Fibroblast of lung (primary cell): ENCODE results near the gene AANAT. TPM values are rescaled to one million over a fixed set of nuclear protein-coding genes. Genes with fewer than 3 reads are reported as not detected.

ENCODE experiments used
- DNase-seq, 2 donors: peaks; one replicate each; pipeline versions ENCODE4 v3.0.0 to v3.0.0-alpha.2; 2010; ENCODE audit warnings: low read depth in 2 of 2
- H2AFZ ChIP-seq: 2 replicates; pipeline ENCODE4 v1.5.1; 2012; ENCODE audit warnings: low read length, control low read depth, inconsistent platforms
- H3K27ac ChIP-seq: 2 replicates; pipeline ENCODE4 v1.5.1; 2011; ENCODE audit warnings: low read length, control low read depth; ENCODE audit not compliant: insufficient read depth
- H3K27me3 ChIP-seq: 2 replicates; pipeline ENCODE4 v1.5.1; 2011; ENCODE audit warnings: mild to moderate bottlenecking, low read length; ENCODE audit not compliant: control insufficient read depth, insufficient read depth
- H3K36me3 ChIP-seq: 2 replicates; pipeline ENCODE4 v1.5.1; 2011; ENCODE audit warnings: low read length; ENCODE audit not compliant: control insufficient read depth, insufficient read depth
- H3K4me1 ChIP-seq: 2 replicates; pipeline ENCODE4 v1.5.1; 2011; ENCODE audit warnings: low read length; ENCODE audit not compliant: control insufficient read depth, insufficient read depth; ENCODE audit errors: extremely low read depth
- H3K4me2 ChIP-seq: 2 replicates; pipeline ENCODE4 v1.5.1; 2011; ENCODE audit warnings: low read length, control low read depth; ENCODE audit not compliant: insufficient read depth; ENCODE audit errors: extremely low read depth
- H3K4me3 ChIP-seq, 4 experiments: fragments of 200-600 bp in 1 of 4; sonication (generic) in 1 of 4; replicated peaks in 1 of 4; 2 replicates each; pipeline ENCODE4 v1.5.1; 2011 to 2016; ENCODE audit warnings: low read length in 4 of 4, low read depth in 3 of 4, mild to moderate bottlenecking in 3 of 4, control low read depth in 2 of 4, inconsistent platforms in 1 of 4, mixed read lengths in 1 of 4; ENCODE audit not compliant: insufficient read depth in 1 of 4; ENCODE audit errors: control extremely low read depth in 1 of 4
- H3K79me2 ChIP-seq: 2 replicates; pipeline ENCODE4 v1.5.1; 2012; ENCODE audit warnings: mild to moderate bottlenecking, low read length, inconsistent platforms; ENCODE audit not compliant: control insufficient read depth, insufficient read depth
- H3K9ac ChIP-seq: 2 replicates; pipeline ENCODE4 v1.5.1; 2011; ENCODE audit warnings: mild to moderate bottlenecking, low read length, control low read depth; ENCODE audit not compliant: insufficient read depth
- H3K9me3 ChIP-seq: 2 replicates; pipeline ENCODE4 v1.5.1; 2012; ENCODE audit warnings: low read depth, low read length; ENCODE audit not compliant: control insufficient read depth, insufficient read depth
- H4K20me1 ChIP-seq: 2 replicates; pipeline ENCODE4 v1.5.1; 2011; ENCODE audit warnings: low read length; ENCODE audit not compliant: control insufficient read depth, insufficient read depth; ENCODE audit errors: extremely low read depth
- CTCF ChIP-seq, 2 donors: IDR thresholded peaks in 1 of 2; conservative IDR thresholded peaks in 1 of 2; 1 replicate in 1 of 2; 2 replicates in 1 of 2; pipeline ENCODE4 v1.5.1; 2011 to 2012; ENCODE audit warnings: low read length in 2 of 2, control low read depth in 1 of 2, inconsistent platforms in 1 of 2, low read depth in 1 of 2, mild to moderate bottlenecking in 1 of 2
- EZH2 ChIP-seq: IDR thresholded peaks from 2 replicates; pipeline ENCODE4 v1.5.1; 2012; ENCODE audit warnings: low read length, control low read depth, mild to moderate bottlenecking; ENCODE audit errors: missing control alignments
- polyA plus RNA-seq, 2 donors: library from polyadenylated mRNA; depleted of rRNA in 1 of 2; stranded (reverse) in 1 of 2; unstranded in 1 of 2; fragments of >200 nt; gene quantifications; 2 replicates each; pipeline ENCODE4 v1.2.1, GENCODE V29; 2011 to 2012; ENCODE audit warnings: missing spikeins in 1 of 2
- total RNA-seq: library from RNA; depleted of rRNA; stranded (reverse); fragments of >200 nt; gene quantifications from 2 replicates; pipeline ENCODE4 v1.2.1, GENCODE V29; 2014

AANAT gene
- total and polyA plus RNA-seq, 2 donors (not counting 1 experiment from before 2014, with no cell fraction given) = not detected

- H3K4me2 ChIP-seq = no peak overlapping the region
- no peaks in the 10 kb centered on the region for H3K9me3 ChIP-seq
- TF ChIP-seq EZH2 = no peak
- no peak for TF ChIP-seq CTCF (conservative IDR thresholded peaks at IDR 0.05 in 1 of 2, IDR thresholded peaks at IDR 0.05 in 1 of 2; ENCODE audit: low read depth in 1 of 2, low read length in 2 of 2)
- no peak overlapping the region for H3K9ac ChIP-seq
- no peaks in the 10 kb centered on the region for H3K27me3 ChIP-seq
- peaks cover 3% of the 10 kb centered on the region for H4K20me1 ChIP-seq
- no peak overlapping the region for H3K27ac ChIP-seq
- H3K4me1 ChIP-seq = peaks cover 4% of the 10 kb centered on the region
- no peak overlapping the region for H3K4me3 ChIP-seq
- no peak overlapping the region for H2AFZ ChIP-seq
- peaks cover 4% of the 10 kb centered on the region for H3K79me2 ChIP-seq
- DNase-seq = no peak
- no peaks in the 10 kb centered on the region for H3K36me3 ChIP-seq
Observed at GRCh38 chr17:76431509-76431908, 35.9 kb upstream of the AANAT start.

GRCh38 chr17:76432004-76432403 lies 35.4 kb upstream of the AANAT start:
- Histone ChIP-seq H2AFZ (no peak overlapping the region), H3K36me3 (no peaks in the 10 kb centered on the region), H3K79me2 (peaks cover 4% of the 10 kb centered on the region), H3K27me3 (no peaks in the 10 kb centered on the region), H3K4me1 (peaks cover 4% of the 10 kb centered on the region), H4K20me1 (peaks cover 3% of the 10 kb centered on the region), H3K9me3 (no peaks in the 10 kb centered on the region), H3K4me2 (no peak overlapping the region), H3K27ac (no peak overlapping the region), H3K9ac (no peak overlapping the region), H3K4me3 (no peak overlapping the region)
- TF ChIP-seq EZH2 (no peak), CTCF (conservative IDR thresholded peaks at IDR 0.05 in 1 of 2, IDR thresholded peaks at IDR 0.05 in 1 of 2; ENCODE audit: low read depth in 1 of 2, low read length in 2 of 2) (no peak)
- no peak for DNase-seq

- no peaks in the 10 kb centered on the region for H3K9me3 ChIP-seq
- H3K27ac ChIP-seq = no peak overlapping the region
- peaks cover 3% of the 10 kb centered on the region for H4K20me1 ChIP-seq
- H3K36me3 ChIP-seq = no peaks in the 10 kb centered on the region
- no peak overlapping the region for H3K9ac ChIP-seq
- no peak overlapping the region for H2AFZ ChIP-seq
- peaks cover 2% of the 10 kb centered on the region for H3K4me1 ChIP-seq
- no peak overlapping the region for H3K4me2 ChIP-seq
- peaks cover 5% of the 10 kb centered on the region for H3K79me2 ChIP-seq
- TF ChIP-seq EZH2 (no peak), CTCF (conservative IDR thresholded peaks at IDR 0.05 in 1 of 2, IDR thresholded peaks at IDR 0.05 in 1 of 2; ENCODE audit: low read depth in 1 of 2, low read length in 2 of 2) (peak; percentile 23 to 57)
- no peak for DNase-seq
- H3K4me3 ChIP-seq = no peak overlapping the region
- no peaks in the 10 kb centered on the region for H3K27me3 ChIP-seq
Observed at GRCh38 chr17:76432712-76433336, 34.6 kb upstream of the AANAT start.
